Lung microvascular endothelial cell (primary cell): ENCODE results near the gene SFPQ. TPM values are rescaled to one million over a fixed set of nuclear protein-coding genes. Genes with fewer than 3 reads are reported as not detected.
"Not testable (repeated sequence)": the region's sequence is repeated elsewhere in the genome, so short reads cannot be mapped to it uniquely, and the experiment has no call there.

ENCODE experiments used
- DNase-seq, 2 donors: peaks; one replicate each; pipeline versions ENCODE4 v3.0.0 to v3.0.0-alpha.2; 2010; ENCODE audit warnings: low read depth in 2 of 2
- total RNA-seq: library from RNA; depleted of rRNA; stranded (reverse); fragments of >200 nt; gene quantifications from 2 replicates; pipeline ENCODE4 v1.2.1, GENCODE V29; 2014

SFPQ gene
- total RNA-seq, 1 donor from 2014 or later = 125 TPM

DNA sequence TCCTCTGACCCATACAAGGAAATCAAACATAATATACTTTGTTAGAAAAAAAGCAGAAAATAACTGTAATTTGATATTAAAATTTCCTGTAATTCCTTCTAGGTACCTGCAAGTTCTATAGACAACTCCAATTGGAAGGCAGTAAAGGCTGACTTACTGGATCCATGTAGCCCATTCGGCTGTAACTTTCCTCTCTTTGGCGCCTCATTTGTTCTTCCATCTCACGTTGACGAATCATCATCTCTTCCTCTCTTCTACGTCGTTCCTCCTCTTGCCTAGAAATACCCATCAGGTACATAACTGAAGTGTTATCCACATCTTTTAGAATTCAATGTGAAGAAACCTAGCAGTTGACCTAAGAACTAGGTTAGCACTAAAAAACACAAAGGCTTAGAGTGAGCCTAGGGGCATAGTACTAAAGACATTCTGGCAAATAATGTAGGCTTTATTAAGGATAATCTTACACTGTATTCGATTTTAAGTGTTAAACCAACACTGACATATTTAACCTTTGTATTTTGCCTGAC lies 5.1 kb downstream of the SFPQ start:
- no peak for DNase-seq

DNA sequence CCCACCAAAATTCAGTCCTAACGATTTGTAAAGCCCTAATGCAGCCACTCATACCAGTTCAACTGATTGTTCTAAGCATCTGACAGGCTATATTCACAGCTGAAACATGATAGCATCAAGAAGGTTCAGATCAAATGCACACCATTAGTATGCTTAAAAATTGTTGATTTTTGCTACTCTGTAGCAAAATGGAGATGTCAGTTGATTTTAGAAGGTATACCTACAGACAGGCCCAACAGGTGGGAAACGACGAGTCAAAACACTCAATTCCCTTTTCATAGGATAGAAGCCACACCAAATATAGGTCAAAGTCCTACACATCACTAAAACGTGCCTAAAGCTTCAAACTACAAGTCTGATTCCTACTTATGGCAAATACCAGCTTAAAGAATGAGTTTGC lies 6.7 kb downstream of the SFPQ start:
- no peak for DNase-seq

GRCh38 chr1:35185200-35185599 lies 7.7 kb downstream of the SFPQ start:
- no peak for DNase-seq

DNA sequence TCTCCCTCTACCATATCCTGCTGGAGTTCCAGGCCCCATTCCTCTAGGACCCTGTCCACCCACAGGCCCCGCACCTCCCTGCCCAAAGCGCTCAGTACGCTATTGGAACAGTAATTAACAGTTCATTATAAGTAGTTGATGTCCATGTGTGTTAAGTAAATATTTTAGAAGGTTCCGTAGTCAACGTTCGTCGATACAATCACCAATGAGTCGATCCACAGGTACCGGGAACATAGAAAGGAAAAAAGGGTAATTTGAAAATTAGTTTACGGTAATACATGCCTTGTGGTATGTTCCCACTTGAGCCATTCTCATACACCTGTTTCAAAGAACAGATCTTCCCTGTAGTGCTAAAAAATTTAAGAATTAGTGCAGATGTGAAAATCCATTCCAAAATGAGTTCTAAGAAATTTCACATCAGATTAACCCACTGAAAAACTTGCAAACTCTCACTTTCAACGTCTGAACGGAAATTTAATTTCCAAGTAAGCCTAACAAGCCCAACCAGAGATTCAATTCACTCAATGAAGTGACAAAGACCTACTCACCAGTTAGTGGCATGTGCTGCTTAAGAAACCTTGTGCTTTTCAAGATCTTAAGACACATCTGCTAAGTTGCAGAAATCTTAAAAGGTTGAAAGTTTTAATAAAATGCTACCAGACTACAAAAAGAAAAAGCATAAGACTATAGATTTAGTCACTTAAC lies 8.3 kb downstream of the SFPQ start:
- no peak for DNase-seq

DNA sequence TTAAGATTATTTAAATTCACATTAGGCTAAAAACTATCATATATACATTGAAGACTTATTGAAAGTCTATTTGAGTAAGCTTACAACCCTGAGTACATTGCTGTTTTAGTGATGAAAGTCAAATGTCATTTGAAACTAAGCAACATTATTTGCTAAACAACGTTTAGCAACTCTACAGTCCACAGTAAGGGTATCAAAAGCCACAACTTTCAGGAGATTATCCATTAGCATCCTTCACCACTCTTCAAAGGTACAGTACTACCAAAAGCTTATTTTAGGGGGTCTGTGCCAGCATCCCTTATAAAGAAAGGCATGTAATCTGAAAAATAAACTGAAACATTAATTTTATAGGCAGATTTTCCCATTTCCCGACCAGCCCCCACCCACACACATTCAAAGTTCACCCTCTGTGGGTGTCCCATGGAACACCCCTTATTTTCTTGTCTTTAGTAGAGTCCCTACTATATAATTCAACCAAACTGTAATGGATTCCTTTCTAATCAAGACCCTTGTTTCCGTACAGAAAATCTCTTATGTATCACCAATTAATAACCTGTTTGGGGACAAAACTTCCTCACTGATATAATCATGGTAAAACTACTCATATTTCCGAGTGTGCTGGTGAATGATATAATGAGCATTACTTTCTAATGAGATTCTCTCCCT lies 11.0 kb downstream of the SFPQ start:
- DNase-seq = no peak

- no peak for DNase-seq
These were observed 12.1 kb downstream of the SFPQ start for GRCh38 chr1:35180776-35181374.

DNA sequence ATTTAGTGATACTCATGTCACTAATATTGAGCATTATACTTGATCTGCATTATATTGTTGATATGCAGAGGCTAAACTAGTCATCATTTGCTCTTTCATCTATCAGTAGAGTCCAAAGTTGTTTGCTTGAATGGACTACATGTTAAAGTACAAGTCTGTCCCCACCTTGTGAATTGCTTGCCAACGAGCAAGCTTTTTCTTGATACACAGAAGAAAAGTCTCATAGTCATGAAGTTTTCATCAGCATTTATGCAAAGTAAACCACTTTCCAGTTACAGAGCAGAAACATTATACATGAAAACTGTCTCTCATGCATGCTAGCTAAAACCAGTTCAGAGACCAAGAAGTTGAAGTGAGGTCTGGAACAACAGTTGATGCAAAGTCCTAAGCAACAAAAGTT lies 13.0 kb downstream of the SFPQ start:
- DNase-seq = no peak

GRCh38 chr1:35178874-35179380 lies 14.0 kb downstream of the SFPQ start:
- DNase-seq = no peak

GRCh38 chr1:35178295-35178695 lies 14.7 kb downstream of the SFPQ start:
- DNase-seq = no peak

DNA sequence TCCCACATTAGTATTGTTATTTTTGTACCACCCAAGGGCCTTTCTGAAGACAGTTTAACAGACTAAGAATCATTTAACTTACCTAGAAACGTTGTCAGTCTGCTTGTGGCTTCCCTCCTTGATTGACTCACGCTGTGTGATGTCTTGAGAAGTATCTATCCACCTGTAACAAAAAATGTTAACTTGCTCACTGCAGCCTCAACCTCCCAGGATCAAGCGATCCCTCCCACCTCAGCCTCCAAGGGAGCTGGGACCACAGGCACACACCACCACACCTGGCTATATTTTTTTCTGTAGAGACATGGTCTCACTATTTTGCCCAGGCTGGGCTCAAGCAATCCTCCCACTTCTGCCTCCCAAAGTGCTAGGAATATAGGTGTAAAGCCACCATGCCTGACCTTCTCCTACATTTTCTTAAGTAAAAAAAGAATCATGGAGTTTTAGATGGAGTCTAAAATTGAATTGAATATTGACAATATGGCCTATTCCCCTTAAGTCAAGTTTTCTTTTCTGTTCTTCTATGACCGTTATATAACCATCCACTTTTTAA lies 15.6 kb downstream of the SFPQ start:
- no peak for DNase-seq

- no peak for DNase-seq
These were observed 17.3 kb downstream of the SFPQ start for GRCh38 chr1:35175602-35176001.

DNA sequence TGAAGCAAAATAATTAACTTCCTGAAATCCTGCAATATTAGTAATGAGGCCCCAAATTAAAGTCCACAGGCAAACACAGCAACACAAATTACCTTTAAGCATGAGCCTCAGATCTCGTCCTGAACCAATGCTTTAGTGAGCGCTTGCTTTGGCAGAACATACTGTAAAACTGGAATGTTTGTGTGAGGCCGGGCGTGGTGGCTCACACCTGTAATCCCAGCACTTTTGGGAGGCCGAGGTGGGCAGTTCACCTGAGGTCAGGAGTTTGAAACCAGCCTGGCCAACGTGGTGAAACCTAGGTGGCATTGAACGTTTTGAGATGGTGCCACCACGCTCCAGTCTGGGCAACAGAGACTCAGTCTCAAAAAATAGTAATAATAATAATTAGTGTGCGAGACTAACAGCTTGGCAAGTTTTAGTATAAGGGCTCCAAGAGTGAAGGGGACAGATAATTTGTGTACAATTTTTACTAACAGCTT lies 17.8 kb downstream of the SFPQ start:
- DNase-seq = no peak

- DNase-seq = no peak
These were observed 18.9 kb downstream of the SFPQ start for GRCh38 chr1:35173909-35174540.

DNA sequence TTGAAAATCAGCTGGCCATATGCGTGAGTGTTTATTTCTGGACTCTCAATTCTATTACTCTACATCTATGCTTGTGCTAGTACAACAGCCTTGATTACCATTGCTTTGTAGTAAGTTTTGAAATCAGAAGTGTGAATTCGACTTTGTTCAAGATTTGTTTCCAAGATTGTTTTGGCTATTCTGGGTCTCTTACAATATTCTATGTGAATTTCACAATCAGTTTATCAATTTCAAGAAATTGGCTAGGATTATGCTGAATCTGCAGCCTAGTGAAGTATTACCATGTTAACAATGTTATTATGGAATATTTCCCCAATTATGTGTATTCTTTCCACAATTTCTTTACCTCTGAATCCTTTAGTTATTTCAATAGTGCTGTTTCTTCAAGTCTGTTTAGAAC lies 19.5 kb downstream of the SFPQ start:
- no peak for DNase-seq

GRCh38 chr1:35172022-35172421 lies 20.9 kb downstream of the SFPQ start:
- DNase-seq = no peak

GRCh38 chr1:35171579-35171978 lies 21.4 kb downstream of the SFPQ start:
- DNase-seq = no peak

DNA sequence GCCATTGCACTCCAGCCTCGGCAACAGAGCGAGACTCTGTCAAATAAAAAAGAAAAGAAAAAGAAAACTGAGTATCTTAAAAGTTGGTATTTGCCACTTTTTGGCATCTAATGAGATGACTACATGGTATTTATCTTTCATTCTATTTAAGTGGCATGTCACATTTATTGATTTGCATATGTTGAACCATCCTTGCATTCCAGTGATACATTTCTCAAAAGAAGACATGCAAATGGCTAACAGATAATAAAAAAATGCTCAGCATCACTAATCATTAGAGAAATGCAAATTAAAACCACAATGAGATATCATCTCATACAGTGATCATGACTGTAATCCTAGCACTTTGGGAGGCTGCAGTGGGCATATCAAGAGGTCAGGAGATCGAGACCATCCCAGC lies 28.1 kb downstream of the SFPQ start:
- no peak for DNase-seq

- no peak for DNase-seq
These were observed 41.7 kb downstream of the SFPQ start for GRCh38 chr1:35151220-35151619.

GRCh38 chr1:35145892-35146549 lies 46.9 kb downstream of the SFPQ start:
- not testable (repeated sequence) for DNase-seq

GRCh38 chr1:35143737-35144508 lies 49.0 kb downstream of the SFPQ start:
- DNase-seq = no peak
